B cell (primary cell): ENCODE measurements around the gene UBR4. TPM values are rescaled to one million over a fixed set of nuclear protein-coding genes. Genes with fewer than 3 reads are reported as not detected.

Experiments used
- ATAC-seq: fragments of 200-7000 bp; cut with Tn5 transposase; one replicate; pipeline ENCODE4 v1.10.0; 2021; ENCODE audit warnings: low read depth, mild to moderate bottlenecking, moderate number of reproducible peaks, moderate library complexity
- CTCF ChIA-PET: fragments of 350-600 bp; sonication (Branson Sonifier 250); formaldehyde crosslinking; loops from one replicate; lab custom pipeline; 2021; ENCODE audit warnings: antibody characterized with exemption, inconsistent platforms; lab: Charles Lee
- POLR2A ChIA-PET: fragments of 350-600 bp; sonication (Branson Sonifier 250); formaldehyde crosslinking; loops from one replicate; lab custom pipeline; 2021; ENCODE audit warnings: antibody characterized with exemption; lab: Charles Lee
- DNase-seq: peaks from one replicate; pipeline ENCODE4 v3.0.0; 2013
- H2AFZ ChIP-seq: 2 replicates; pipeline ENCODE4 v1.6.1; 2012; ENCODE audit warnings: mild to moderate bottlenecking, low read depth, low read length; ENCODE audit not compliant: insufficient read depth, poor library complexity, severe bottlenecking
- H3K27ac ChIP-seq, 2 donors: 1 replicate in 1 of 2; 2 replicates in 1 of 2; pipeline ENCODE4 v1.5.1; 2012 to 2013; ENCODE audit warnings: low read length in 2 of 2, mild to moderate bottlenecking in 2 of 2, moderate library complexity in 1 of 2
- H3K27me3 ChIP-seq, 4 experiments: fragments of 200-600 bp in 1 of 4; sonication (generic) in 1 of 4; replicated peaks in 1 of 4; 1 replicate in 2 of 4; 2 replicates in 2 of 4; pipeline versions ENCODE4 v1.6.1 to v1.7.0; 2013 to 2016; ENCODE audit warnings: low read length in 3 of 4, mild to moderate bottlenecking in 2 of 4, mixed read lengths in 1 of 4, moderate library complexity in 1 of 4; ENCODE audit not compliant: insufficient read depth in 4 of 4, control insufficient read depth in 3 of 4; ENCODE audit errors: control extremely low read depth in 1 of 4
- H3K36me3 ChIP-seq, 2 experiments: replicated peaks in 1 of 2; 1 replicate in 1 of 2; 2 replicates in 1 of 2; pipeline versions ENCODE4 v1.6.1 to v1.7.1; 2013; ENCODE audit warnings: low read length in 1 of 2; ENCODE audit not compliant: insufficient read depth in 2 of 2, control insufficient read depth in 1 of 2; ENCODE audit errors: control extremely low read depth in 1 of 2, extremely low read depth in 1 of 2
- H3K4me1 ChIP-seq, 2 donors: fragments of 200-600 bp in 1 of 2; sonication (generic) in 1 of 2; 1 replicate in 1 of 2; 2 replicates in 1 of 2; pipeline versions ENCODE4 v1.5.1 to v1.6.1; 2013 to 2017; ENCODE audit warnings: low read length in 2 of 2; ENCODE audit not compliant: control insufficient read depth in 2 of 2, insufficient read depth in 2 of 2
- H3K4me2 ChIP-seq: replicated peaks from 2 replicates; pipeline ENCODE3; 2012; ENCODE audit warnings: mild to moderate bottlenecking, low read depth, low read length; ENCODE audit not compliant: poor library complexity, severe bottlenecking
- H3K4me3 ChIP-seq, 5 experiments: fragments of 200-600 bp in 1 of 5; sonication (generic) in 1 of 5; 1 replicate in 3 of 5; 2 replicates in 2 of 5; pipeline versions ENCODE4 v1.5.1 to v1.7.0; 2011 to 2016; ENCODE audit warnings: low read length in 4 of 5, mild to moderate bottlenecking in 4 of 5, low read depth in 2 of 5, control low read depth in 1 of 5, moderate library complexity in 1 of 5; ENCODE audit not compliant: insufficient read depth in 1 of 5; ENCODE audit errors: control extremely low read depth in 1 of 5, extremely low read depth in 1 of 5
- H3K79me2 ChIP-seq: fragments of 200-600 bp; sonication (generic); one replicate; pipeline ENCODE4 v1.6.0; 2016; ENCODE audit warnings: low read length; ENCODE audit not compliant: control insufficient read depth, insufficient read depth
- H3K9ac ChIP-seq: fragments of 200-600 bp; sonication (generic); 2 replicates; pipeline ENCODE4 v1.6.1; 2017; ENCODE audit warnings: mild to moderate bottlenecking, low read length, moderate library complexity
- H3K9me3 ChIP-seq, 3 donors: one replicate each; pipeline versions ENCODE4 v1.6.1 to v1.7.1; 2013; ENCODE audit warnings: low read length in 2 of 3; ENCODE audit not compliant: control insufficient read depth in 2 of 3, insufficient read depth in 1 of 3; ENCODE audit errors: control extremely low read depth in 1 of 3
- H4K20me1 ChIP-seq: 2 replicates; pipeline ENCODE4 v1.6.0; 2012; ENCODE audit warnings: mild to moderate bottlenecking, low read length; ENCODE audit not compliant: insufficient read depth, control insufficient read depth, poor library complexity, severe bottlenecking
- H3K27ac Mint-ChIP-seq: one replicate; pipeline ENCODE4 v1.8.0; 2021; ENCODE audit warnings: mixed read lengths
- H3K27me3 Mint-ChIP-seq: one replicate; pipeline ENCODE4 v1.8.0; 2021; ENCODE audit warnings: mixed read lengths
- H3K4me1 Mint-ChIP-seq: one replicate; pipeline ENCODE4 v1.8.0; 2021; ENCODE audit warnings: mixed read lengths
- H3K4me3 Mint-ChIP-seq: one replicate; pipeline ENCODE4 v1.8.0; 2021; ENCODE audit warnings: mixed read lengths
- H3K9me3 Mint-ChIP-seq: one replicate; pipeline ENCODE4 v1.8.0; 2022; ENCODE audit warnings: mixed read lengths; ENCODE audit not compliant: insufficient read depth
- EZH2 ChIP-seq: IDR thresholded peaks from 2 replicates; pipeline ENCODE4 v1.6.1; 2012; ENCODE audit warnings: borderline replicate concordance, low read depth, mild to moderate bottlenecking, moderate library complexity, low read length; ENCODE audit not compliant: insufficient read depth, poor library complexity, severe bottlenecking
- WGBS: methylation state at CpG from one replicate; pipeline ENCODE4 v1.1.5; 2013; ENCODE audit warnings: missing lambda C conversion rate; ENCODE audit not compliant: insufficient coverage; 5-methylcytosine and 5-hydroxymethylcytosine counted together
- intact Hi-C: fragments of 100-400 bp; cut with micrococcal nuclease; formaldehyde crosslinking; loops from one replicate; pipeline ENCODE4 v1.10.0; 2022
- polyA plus RNA-seq: library from polyadenylated mRNA; depleted of rRNA; stranded (reverse); fragments of >200 nt; gene quantifications from 2 replicates; pipeline ENCODE4 v1.2.3, GENCODE V29; 2012
- total RNA-seq, 2 donors: library from RNA; stranded (reverse); fragments of 120-200 nt in 1 of 2; gene quantifications; 1 replicate in 1 of 2; 2 replicates in 1 of 2; pipeline versions ENCODE4 v1.2.3 to v1.2.4, GENCODE V29; 2013 to 2022
- TF ChIP-seq, protein P1 (sequence below): fragments of 200-600 bp; IDR thresholded peaks from one replicate; pipeline ENCODE4 v1.8.0; 2022; ENCODE audit warnings: antibody characterized with exemption, mild to moderate bottlenecking

Gene UBR4
- total and polyA plus RNA-seq, 2 donors (not counting 1 experiment from before 2014, with no cell fraction given), result 90.0 to 190 TPM

DNA sequence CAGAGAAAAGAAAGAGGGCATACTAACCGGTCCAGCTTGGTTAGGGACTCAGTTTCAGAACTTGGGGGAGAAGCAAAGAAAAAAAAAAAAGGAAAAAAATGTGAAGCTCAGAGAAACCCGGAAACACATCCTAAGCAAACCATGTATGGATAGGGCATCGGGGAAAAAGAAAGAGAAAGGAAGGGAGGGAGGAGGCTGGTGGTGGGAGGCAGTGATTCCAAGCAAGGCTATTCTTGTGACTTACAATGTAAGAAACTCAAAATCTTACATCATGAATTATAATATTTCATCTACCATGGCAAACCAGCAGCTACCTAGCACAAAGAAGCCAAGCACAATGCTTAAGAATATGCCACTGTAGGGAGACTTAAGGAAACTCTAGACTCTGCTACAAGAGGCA is 60.3 kb downstream of the UBR4 start:
- Histone ChIP-seq H3K79me2 (no peaks in the 10 kb centered on the region), H3K4me2 (no peak overlapping the region), H3K36me3 (peaks cover 25 to 100% of the 10 kb centered on the region in 2 experiments), H3K27ac (no peak overlapping the region), H3K9me3 (no peaks in the 10 kb centered on the region), H3K4me1 (no peaks in the 10 kb centered on the region), H3K4me3 (no peak overlapping the region), H3K9ac (no peak overlapping the region), H3K27me3 (no peaks in the 10 kb centered on the region), H2AFZ (no peak overlapping the region), H4K20me1 (no peaks in the 10 kb centered on the region)
- DNase-seq (no peak), ATAC-seq (no peak)
- ChIA-PET POLR2A (no interaction called here), CTCF (no interaction called here)
- intact Hi-C loops, result no loop called here
- no peak overlapping the region for H3K27ac Mint-ChIP-seq
- no peak overlapping the region for H3K4me3 Mint-ChIP-seq
- no peaks in the 10 kb centered on the region for H3K9me3 Mint-ChIP-seq
- no peaks in the 10 kb centered on the region for H3K4me1 Mint-ChIP-seq
- TF ChIP-seq, protein P1, sequence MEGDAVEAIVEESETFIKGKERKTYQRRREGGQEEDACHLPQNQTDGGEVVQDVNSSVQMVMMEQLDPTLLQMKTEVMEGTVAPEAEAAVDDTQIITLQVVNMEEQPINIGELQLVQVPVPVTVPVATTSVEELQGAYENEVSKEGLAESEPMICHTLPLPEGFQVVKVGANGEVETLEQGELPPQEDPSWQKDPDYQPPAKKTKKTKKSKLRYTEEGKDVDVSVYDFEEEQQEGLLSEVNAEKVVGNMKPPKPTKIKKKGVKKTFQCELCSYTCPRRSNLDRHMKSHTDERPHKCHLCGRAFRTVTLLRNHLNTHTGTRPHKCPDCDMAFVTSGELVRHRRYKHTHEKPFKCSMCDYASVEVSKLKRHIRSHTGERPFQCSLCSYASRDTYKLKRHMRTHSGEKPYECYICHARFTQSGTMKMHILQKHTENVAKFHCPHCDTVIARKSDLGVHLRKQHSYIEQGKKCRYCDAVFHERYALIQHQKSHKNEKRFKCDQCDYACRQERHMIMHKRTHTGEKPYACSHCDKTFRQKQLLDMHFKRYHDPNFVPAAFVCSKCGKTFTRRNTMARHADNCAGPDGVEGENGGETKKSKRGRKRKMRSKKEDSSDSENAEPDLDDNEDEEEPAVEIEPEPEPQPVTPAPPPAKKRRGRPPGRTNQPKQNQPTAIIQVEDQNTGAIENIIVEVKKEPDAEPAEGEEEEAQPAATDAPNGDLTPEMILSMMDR, result no peak
- TF ChIP-seq EZH2, result no peak
- 100% methylated on average over 1 of the region's 3 CpGs for WGBS
- H3K27me3 Mint-ChIP-seq, result no peaks in the 10 kb centered on the region

DNA sequence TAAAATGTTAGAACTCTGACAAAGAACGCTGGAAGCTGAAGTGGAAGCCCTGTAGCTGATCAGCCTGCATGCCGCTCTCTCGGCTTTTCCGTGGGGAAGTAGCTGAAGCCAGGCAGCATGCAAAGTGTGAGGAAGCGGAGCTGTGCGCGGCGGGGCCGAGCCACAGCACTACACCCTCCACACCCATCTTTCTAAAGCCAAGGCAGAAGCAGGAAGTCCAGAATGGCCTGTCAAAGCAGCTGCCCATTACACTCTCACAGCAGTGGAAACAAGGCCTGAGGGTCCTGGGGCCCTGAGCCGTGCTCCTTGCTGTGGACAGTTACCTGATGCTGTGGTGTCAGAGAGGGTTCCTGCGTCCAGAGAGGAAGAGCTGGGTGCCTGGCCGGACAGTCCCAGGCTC is 69.6 kb downstream of the UBR4 start:
- Histone ChIP-seq H3K4me1 (no peaks in the 10 kb centered on the region), H3K36me3 (peaks cover 34 to 89% of the 10 kb centered on the region in 2 experiments), H2AFZ (no peak overlapping the region), H3K27me3 (no peaks in the 10 kb centered on the region), H3K27ac (no peak overlapping the region), H3K9ac (no peak overlapping the region), H3K4me3 (no peak overlapping the region), H3K9me3 (no peaks in the 10 kb centered on the region), H3K79me2 (no peaks in the 10 kb centered on the region), H3K4me2 (no peak overlapping the region), H4K20me1 (no peaks in the 10 kb centered on the region)
- intact Hi-C loops, result no loop called here
- no peak overlapping the region for H3K27ac Mint-ChIP-seq
- ChIA-PET POLR2A (no interaction called here), CTCF (interaction anchor here (0.6 to 1.5 kb wide), 2 partner anchors 101 to 969 kb away, joined by 3 to 4 read pairs; no protein-coding TSS in a partner anchor)
- H3K27me3 Mint-ChIP-seq, result no peaks in the 10 kb centered on the region
- WGBS, result 94% methylated on average over 7 of the region's 12 CpGs
- TF ChIP-seq, protein P1, result no peak
- TF ChIP-seq EZH2, result no peak
- no peaks in the 10 kb centered on the region for H3K9me3 Mint-ChIP-seq
- H3K4me1 Mint-ChIP-seq, result no peaks in the 10 kb centered on the region
- no peak overlapping the region for H3K4me3 Mint-ChIP-seq
- no peak for ATAC-seq
- no peak for DNase-seq
